NCI-H2196 (cell line): ENCODE results near the gene CPVL.

Experiments
- DNase-seq: peaks from one replicate; lab custom pipeline; 2025; ENCODE audit not compliant: unreplicated experiment; lab: John Stamatoyannopoulos, UW

The CPVL gene

DNA sequence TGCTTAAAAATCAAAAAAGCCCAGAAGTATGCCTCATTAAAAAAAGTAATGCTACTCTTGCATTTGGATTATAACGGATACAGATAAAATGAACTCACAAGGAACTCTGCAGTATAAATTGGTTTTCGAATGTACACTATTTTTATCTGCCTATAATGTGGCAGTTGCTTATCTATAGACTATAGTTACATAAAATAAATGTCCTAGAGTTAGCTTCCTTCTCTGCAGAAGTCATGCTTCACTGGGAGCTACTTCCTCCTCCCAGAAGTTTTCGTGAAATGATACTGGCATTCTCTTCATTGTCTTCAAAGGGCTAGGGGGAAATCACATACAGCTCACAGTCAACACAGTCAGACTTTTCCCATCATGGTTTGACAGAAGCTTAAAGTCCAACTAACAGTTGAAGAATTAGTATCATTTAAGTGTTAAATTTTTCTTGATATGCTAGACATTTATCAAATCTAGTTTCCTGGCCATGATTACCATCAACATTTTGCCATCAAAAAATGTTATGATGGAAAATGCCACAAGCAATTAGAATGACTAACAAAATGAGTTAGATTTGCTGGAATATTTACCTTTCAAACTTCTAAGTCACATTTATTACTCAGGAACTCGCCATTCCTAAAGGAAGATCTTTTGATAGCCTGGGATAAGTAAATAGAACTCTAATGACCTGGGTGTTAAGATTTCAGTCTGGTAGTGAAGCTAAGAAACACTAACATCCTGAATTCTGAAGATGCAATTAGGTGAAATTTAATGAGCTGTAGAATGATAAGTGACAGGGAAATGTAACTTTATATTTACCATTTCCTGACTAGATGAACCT lies 100.9 kb downstream of the CPVL start:
- no peak for DNase-seq

DNA sequence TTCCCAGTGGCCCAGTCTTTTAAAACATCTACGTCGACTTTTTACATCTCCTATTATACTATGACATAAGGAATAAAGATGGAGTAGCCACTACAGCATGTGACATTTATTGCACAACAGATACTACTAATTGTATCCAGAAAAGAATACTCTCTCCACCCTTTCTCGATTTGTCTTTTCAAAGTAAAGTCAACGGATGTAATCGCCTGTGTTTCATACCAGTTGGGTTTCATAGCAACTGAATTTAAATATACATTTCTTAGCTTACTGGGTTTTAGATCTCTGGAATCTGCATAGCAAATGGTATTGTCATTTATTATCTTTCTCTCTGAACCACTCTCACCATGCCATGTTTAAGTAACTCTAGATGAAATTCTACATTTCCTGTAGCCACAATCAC lies 101.8 kb downstream of the CPVL start:
- DNase-seq, result no peak

DNA sequence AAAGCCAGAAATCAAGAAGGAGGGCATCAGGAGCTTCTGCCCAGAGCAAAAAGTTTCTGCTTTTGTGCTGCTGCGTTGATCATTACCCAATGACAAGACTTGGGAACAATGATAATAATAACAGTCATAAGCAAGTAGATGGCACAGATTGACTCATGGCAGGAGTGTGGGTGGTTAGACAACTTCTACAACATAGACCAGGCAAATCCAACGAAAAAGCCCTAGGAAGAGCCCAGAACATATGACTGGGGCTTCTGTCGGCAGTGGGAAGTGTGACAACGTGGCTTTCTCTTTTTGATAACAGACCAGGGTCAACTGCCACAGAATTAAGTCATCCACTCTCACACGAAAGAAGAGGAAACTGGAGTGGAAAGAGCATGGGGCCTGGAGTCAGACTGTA lies 102.8 kb downstream of the CPVL start:
- DNase-seq, result no peak

DNA sequence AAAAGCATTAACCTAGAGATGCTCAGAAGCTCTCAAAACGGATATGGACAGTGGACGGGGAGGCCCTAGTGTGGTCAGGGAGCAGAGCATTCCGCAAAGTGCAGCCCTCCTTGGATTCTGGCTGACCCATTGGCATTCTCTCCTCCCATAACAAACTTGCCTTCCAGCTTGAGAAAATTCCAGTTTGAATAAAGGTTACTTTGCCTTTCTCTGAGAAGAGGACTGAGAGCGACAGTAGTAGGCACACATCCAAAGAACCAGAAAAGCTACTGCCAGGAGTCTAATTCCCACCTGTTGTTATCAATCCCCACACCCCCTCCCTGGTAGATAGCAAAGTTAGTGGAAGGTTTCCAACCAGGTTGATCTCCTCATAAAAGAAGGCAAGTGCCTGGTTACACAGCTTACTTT lies 103.5 kb downstream of the CPVL start:
- no peak for DNase-seq

DNA sequence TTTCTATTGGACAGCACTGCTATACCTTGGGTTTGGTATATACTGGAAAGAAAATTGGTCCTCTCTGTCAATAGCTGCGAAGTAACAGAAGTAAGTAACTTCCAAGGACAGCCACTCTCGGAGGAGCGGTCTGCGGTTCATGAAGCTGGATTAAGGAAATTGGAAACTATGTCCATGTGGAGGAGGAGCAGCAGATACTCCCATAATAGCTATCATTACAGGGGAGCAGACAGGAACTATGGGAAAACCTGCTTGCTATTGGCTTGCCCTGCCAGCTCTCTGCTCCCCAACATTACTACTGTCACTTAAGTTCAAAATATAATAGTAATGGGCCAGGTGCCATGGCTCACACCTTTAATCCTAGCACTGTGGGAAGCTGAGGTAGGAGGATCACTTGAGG lies 104.3 kb downstream of the CPVL start:
- no peak for DNase-seq

DNA sequence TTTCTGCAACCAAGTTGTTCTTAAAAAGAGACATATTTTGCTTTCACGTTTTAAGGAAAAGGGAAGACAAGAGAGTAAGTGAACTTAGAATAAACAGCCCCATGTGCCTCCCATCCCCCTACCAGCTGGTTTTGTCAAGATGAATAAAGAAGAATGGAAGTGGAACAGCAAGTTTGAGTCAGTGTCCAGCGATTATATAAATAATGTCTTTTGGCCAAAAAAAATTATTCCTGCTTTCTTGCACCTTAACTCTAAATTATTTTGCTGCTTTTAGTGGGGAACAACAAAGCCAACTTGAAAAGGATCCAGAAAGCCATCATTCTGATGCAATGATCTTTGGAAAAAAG lies 105.8 kb downstream of the CPVL start:
- DNase-seq, result no peak

DNA sequence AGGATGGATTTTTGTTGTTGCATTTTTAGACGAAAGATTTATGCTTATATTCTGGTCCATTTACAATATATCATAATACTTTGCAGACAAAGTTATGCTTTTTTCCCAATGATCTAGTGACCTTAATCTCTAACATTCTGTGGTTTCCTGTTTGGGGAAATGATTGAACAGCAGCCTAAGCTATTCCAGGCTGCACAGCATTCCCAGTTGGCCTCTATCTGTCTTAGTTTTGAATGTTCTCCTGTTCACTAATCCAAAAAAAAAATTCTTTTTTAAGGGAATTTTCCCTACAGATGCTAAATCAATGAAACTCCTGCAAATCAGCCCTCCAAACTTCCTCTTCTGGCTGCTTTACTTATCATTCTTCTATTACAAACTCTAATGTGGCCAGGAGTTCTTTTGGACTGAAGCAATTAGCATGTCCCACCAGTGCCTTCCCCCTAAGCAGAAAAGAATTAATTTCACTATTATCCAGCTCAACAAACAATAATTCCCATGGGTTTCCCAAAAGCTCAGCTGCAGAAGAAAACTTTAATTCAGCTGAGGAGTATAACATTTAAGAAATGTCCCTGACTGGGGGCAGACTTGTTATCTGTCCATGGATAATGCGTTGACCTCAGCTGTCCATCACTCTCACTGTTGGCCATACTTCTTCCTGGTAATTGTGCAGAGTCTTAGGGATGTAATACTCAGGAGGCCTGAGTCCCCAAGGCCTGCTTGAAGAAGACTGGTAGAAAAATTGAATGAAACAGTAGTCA lies 106.3 kb downstream of the CPVL start:
- DNase-seq, result no peak

DNA sequence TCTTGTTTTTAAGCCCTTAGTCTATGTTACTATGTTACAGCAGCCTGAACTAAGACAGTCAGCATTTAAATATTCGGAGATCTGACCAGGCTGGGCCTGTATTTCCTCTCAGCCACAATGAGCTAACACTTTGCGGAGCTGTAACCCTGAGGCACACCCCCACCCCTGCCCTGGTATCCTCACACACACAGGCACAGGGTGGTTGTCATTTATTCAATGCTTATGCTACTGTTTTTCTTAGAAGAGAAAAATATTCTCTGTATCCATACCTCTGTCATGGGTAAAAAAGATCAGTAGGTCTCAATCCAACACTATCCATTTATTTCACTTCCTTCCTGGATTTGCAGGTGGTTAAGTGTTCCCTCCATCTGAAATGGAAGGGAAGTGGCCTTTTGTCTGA lies 107.9 kb downstream of the CPVL start:
- no peak for DNase-seq

DNA sequence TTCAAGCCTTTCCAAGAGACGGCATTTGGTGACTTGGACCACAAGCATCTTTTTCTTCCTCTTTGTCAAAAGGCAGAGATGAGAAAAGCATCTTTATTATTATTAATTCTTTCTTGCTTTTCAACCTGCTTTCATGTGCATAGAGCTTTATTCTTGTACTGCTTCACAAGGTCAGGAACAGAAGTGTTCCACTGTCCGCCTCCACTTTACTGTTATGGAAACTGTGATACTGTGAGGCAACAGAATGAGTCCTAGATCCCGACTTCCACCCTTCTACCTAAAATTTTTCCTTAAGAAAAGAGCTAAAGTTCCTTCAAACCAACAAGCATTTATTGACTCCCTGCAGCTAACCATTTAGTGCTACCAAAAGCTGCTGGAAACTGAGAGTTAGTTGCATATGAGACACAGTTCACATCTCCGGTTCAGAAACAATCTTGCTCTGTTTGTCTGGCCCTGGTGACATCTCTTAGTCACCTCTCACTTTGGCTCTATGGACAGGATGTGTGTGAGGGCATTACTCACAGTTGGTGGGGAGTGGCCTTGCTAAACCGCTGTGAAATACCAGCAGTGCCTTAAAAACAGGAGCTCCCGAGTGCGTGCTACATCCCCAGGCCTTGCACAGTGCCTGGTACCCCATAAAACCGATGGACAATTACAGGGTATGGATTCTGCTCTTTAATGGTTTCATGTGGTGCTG lies 111.1 kb downstream of the CPVL start:
- DNase-seq, result no peak

DNA sequence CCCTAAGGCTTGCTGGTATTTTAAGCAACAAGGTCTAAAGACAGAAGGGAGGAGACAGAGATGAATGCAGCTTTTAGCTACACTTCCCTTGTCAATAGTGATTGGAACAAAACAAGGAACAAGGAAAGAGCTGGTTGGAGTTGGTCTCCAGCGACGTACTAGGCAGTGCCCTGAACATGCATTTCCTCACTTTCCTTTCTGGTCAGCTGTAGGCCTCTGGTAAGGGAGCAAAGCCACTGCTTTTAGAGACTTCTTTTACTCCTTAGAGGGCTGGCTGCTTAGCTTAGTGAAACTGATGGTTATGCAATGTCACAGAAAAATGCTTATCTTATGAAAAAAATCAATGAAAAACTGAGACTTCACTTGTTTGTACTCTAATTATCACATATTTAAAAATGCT lies 112.8 kb downstream of the CPVL start:
- DNase-seq, result no peak

DNA sequence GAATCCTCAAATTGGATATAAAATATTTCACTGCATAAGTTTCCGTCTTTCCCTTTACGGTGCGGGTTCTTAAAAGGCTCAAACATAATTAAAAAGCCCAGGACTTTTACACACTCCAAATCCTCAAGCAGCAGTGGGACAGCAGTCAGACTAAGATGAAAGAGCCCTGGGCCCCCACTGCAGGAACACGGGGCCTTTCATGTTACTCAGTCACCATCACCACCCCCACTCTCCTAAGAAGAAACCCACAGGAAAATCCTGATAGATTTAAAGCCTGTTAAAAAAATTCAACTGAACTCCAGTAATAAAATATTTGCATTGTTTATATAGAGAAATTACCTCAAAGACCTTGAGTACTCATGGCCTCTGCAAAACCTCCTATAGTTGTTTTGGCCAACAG lies 114.2 kb downstream of the CPVL start:
- DNase-seq, result no peak

DNA sequence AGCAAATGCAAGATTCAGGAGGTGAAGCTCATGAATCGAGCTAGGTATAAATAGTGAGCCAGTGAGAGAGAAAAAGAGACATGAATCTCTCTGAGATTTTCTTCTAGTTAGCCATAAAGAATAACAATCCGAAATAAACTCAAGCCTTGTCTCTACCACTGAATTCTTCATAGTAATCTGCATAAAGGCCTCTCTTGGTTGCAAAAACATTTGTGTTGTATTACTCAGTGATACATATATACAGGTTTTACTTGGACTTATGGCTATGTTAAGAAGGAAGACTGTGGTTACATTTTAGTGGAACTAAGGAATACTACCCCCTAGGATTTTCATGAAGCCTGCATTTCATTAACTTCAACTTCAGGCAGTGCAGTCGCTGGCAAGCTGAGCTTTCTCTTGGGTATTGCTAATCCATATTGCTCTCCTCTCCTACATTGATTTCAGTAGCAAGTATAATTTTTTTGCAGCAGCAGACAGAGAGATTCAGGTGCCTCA lies 115.5 kb downstream of the CPVL start:
- no peak for DNase-seq

DNA sequence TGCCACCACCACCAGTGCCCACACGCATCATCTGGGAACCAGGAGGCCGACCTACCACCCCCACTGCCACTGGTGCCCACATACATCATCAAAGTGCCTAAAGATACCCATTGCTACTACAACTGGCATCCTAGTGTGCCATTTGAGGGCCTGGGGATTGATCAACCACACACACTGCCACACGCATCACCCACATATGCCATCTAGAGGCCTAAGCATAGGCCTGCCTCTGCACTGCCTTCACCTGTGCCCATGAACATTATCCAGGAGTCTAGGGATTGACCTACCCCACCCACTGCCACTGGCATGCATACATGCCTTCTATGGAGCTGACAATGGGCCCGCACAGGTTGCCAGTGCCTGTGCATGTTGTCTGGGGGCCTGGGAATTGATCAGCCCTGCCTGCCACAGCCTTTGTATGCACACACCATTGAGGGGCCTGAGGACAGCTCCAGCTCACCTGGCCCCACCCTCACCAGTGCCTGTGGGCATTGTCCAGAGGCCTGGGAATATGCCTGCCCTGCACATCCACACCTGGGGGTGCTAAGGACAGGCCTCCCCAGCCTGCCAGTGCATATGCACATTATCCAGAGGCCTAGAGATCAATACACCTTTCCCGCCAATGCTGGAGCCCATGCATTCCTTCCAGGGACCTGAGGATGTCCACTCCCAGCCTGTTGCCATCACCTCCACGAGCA lies 123.9 kb downstream of the CPVL start:
- no peak for DNase-seq

DNA sequence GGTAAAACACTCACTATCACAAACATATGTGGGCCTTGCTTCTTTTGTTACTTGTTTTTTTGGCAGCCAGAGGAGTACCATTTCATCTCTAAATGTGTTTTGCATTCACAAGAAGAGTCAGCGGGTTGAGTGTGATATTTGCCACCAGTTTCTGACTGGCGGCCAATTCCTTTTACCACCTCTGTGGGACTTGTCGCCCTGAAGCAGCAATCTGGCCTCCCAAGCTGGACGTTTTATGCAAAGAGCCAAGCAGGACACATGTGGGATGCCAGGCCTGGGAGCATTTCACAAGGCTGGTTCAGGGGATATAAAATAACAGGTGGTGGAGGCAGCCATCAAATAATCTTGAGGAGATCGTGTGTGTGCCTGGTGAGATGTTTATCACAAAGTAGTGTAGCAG lies 126.4 kb downstream of the CPVL start:
- no peak for DNase-seq

DNA sequence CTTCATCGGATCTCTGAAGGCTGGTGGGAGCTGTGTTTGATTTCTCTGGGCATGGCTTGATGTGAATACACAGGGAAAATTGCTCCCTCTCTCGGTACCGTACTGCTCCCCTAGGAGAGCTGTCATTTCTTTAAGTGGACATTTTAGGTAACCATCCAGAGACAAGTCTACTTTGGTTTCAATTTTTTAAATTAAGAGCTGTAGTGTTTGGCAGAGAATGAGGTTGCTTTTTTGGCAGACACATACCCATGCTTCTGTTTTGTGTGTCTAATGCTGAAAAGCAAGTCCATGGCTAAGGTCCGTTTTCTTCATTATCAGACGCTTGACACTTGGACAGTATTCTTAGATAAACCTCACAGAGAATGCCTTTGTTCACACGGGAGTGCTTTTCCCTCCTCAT lies 127.0 kb downstream of the CPVL start:
- no peak for DNase-seq

DNA sequence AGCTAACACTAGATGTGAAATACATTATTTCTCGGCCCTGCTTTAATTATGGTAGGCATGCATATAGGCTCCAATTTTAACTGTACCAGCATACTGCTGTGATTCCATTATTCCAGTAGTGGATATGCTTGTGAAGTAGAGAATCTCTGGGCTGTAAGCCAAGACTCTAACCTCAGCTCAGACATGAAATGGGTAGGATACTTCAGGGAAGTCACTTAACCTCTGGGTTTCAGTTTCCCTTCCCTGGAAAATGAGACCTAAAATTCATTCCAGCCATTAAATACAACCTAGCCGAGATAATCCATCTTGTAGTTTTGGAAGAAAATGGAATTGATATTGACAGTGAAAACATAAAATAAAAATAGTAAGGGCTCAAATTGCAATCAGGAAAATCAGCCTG lies 128.6 kb downstream of the CPVL start:
- DNase-seq, result peak; percentile 20

DNA sequence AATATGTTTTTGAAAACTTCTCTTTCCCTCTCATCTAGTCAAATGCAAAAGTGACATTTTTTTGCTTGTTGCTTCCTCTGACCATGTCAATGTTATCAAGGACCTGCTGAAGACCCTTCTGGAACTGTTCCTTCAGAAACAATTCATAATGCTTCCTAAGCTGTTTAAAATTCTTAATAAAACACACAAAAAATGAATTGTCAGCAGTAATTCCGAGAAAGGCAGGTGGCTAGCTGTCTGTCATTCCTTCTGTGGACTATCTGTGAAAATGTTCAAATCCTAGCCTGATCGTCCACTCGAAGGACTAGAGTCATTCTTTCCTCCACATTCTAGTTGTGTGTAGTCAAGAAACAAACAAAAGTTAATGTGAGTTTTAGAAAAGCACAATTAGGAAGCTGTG lies 131.6 kb downstream of the CPVL start:
- DNase-seq, result no peak

DNA sequence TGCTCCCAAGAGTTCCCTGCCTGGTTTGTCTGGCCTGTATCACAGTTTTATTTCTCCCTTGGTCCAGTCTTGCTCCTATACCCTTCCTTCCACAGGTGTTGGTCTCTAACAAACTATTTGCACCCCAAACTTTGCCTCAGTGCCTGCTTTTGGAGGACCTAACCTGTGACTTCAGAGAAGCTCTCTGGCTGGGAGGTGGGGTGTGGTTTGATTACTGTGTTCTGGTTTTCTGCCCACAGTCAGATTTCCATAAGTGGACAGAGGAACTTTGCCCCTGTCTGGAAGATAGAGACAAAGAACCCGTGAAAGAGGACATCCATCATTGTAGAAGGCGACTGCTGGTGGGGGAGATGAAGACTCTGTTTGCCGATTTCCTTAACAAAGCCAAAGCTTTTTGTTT lies 132.4 kb downstream of the CPVL start:
- DNase-seq, result no peak

DNA sequence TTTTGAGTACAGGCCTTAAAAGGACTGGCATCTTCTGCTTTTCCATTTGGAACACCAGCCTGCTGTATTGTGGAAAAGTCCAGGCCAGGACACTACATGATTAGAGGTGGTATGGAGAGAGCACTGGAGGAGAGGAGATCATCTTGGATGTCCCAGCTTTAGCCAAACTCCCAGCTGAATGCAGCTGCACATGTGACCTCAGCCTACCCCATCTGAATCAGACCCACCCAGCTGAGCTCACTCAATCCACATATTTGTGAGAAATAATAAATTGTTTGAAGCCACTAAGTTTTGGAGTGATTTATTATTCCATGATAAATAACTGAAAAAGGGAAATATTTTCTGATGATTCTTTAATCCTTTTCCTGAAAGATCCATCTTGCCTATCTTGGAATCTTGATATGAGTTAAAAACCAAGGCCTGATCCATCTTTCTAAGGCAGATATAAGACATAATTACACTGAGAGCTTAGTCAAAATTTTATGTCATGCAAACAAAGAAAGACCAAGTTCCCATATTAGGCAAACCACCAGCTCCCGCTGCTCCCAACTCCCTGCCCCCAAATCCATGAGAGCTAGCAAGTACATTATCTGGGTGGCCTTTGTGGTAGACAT lies 133.1 kb downstream of the CPVL start:
- no peak for DNase-seq

DNA sequence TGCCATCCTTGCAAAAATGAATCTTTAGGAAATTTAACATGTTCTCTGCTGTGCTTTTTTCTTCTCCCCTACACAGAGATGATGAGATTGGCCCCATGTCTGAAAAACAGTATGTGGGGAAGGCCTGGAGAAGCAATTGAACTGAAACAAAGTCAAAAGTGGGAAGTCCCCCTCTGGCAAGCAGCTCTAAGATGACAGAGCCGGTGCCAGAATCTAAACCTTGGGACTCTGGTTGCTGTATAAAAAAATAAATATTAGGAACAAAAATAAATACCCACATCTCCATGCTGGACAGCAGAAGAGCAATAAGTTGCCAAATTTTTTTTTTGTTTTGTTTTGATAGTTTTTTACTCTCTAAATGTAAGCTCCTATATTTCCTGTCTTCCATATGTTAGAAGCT lies 136.4 kb downstream of the CPVL start:
- no peak for DNase-seq

DNA sequence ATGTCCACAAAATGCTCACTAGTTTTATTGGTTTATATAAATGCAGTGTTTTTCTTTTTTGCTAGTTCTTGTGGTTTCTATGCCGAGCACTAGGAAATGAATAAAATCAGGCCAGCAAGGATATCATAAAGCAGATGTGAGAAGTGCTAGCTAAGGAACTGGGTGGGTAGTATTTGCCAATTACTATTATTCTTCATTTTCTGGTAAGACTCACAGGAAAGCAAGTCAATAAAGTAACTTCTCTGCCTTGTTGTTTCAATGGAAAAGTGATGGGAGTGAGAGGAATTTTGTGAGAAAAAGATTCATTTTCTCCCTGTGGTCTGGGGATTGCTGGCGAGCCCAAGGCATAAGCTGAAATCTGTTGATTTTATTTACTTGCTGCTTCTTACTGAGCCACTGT lies 137.7 kb downstream of the CPVL start:
- DNase-seq, result no peak
